Peyer's patch (tissue), 4 donors: ENCODE results near the gene TNFRSF13B.
"Not testable (repeated sequence)": the region's sequence is repeated elsewhere in the genome, so short reads cannot be mapped to it uniquely, and the experiment has no call there.

Experiments used
- POLR2A ChIP-seq, 2 donors: fragments of 450-650 bp; IDR thresholded peaks; one replicate each; pipeline ENCODE4 v1.5.1; 2017; ENCODE audit warnings: antibody characterized with exemption in 2 of 2, mild to moderate bottlenecking in 2 of 2, moderate library complexity in 2 of 2
- TF ChIP-seq, protein P1 (sequence below), 6 experiments: fragments of 450-650 bp in 4 of 6; fragments of 200-600 bp in 2 of 6; sonication (generic) in 1 of 6; IDR thresholded peaks; one replicate each; pipeline ENCODE4 v1.5.1; 2017 to 2019; ENCODE audit warnings: antibody characterized with exemption in 6 of 6, mild to moderate bottlenecking in 3 of 6, moderate library complexity in 1 of 6

DNA sequence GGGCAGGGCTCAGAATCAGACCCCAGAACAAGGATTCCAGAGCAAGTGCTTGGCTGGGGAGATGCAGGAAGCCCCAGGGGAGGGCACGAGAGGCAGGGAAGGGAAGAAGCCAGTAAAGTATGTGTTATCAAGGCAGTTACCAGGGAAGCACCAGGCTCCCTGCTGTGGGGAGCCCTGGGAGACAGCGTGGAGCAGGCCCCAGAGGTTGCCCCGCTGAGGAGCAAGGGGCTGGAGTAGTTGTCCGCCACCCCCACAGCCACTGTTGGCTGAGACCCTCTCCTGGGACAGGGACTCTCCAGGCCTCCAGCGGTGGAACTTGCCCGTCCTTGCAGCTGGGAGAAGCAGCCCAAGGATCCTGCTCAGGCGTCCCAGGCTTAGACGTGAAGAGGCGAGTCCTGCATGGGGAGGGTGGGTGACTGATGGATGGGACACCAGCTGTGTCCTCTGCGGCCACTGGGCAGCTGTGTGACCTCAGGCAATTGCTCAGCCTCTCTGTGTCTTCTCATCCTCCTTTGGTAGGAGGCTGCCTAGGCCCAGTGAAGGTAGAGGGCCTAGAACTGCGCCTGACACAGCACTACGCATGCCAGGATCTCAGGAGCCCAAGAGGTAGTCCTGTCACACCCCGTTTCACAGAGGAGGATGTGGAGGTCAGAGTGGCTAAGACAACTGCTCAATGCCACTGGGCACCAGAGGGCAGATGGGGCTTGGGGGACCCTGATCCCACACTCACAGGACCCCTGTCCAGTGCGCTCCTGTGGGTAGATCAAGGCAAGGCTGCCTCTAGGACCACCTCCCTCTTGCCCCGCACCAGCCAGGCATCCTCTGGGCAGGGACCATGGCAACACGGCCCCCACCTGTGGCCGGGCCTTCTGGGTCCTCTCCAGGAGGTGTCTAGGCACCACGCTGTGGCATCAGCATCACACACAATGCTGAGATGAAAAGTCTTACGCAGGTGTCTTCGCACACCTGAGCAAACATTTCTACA lies 31.1 kb upstream of the TNFRSF13B start:
- TF ChIP-seq, protein P1, sequence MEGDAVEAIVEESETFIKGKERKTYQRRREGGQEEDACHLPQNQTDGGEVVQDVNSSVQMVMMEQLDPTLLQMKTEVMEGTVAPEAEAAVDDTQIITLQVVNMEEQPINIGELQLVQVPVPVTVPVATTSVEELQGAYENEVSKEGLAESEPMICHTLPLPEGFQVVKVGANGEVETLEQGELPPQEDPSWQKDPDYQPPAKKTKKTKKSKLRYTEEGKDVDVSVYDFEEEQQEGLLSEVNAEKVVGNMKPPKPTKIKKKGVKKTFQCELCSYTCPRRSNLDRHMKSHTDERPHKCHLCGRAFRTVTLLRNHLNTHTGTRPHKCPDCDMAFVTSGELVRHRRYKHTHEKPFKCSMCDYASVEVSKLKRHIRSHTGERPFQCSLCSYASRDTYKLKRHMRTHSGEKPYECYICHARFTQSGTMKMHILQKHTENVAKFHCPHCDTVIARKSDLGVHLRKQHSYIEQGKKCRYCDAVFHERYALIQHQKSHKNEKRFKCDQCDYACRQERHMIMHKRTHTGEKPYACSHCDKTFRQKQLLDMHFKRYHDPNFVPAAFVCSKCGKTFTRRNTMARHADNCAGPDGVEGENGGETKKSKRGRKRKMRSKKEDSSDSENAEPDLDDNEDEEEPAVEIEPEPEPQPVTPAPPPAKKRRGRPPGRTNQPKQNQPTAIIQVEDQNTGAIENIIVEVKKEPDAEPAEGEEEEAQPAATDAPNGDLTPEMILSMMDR (IDR thresholded peaks at IDR 0.05) = not testable (repeated sequence)
- not testable (repeated sequence) for TF ChIP-seq POLR2A (IDR thresholded peaks at IDR 0.05)
